B cell (primary cell): Measurements from ENCODE around the gene OGDH. TPM values are rescaled to one million over a fixed set of nuclear protein-coding genes. Genes with fewer than 3 reads are reported as not detected.

Experiments used
- ATAC-seq: fragments of 200-7000 bp; cut with Tn5 transposase; one replicate; pipeline ENCODE4 v1.10.0; 2021; ENCODE audit warnings: low read depth, mild to moderate bottlenecking, moderate number of reproducible peaks, moderate library complexity
- CTCF ChIA-PET: fragments of 350-600 bp; sonication (Branson Sonifier 250); formaldehyde crosslinking; loops from one replicate; lab custom pipeline; 2021; ENCODE audit warnings: antibody characterized with exemption, inconsistent platforms; lab: Charles Lee
- POLR2A ChIA-PET: fragments of 350-600 bp; sonication (Branson Sonifier 250); formaldehyde crosslinking; loops from one replicate; lab custom pipeline; 2021; ENCODE audit warnings: antibody characterized with exemption; lab: Charles Lee
- DNase-seq: peaks from one replicate; pipeline ENCODE4 v3.0.0; 2013
- H2AFZ ChIP-seq: 2 replicates; pipeline ENCODE4 v1.6.1; 2012; ENCODE audit warnings: mild to moderate bottlenecking, low read depth, low read length; ENCODE audit not compliant: insufficient read depth, poor library complexity, severe bottlenecking
- H3K27ac ChIP-seq, 2 donors: 1 replicate in 1 of 2; 2 replicates in 1 of 2; pipeline ENCODE4 v1.5.1; 2012 to 2013; ENCODE audit warnings: low read length in 2 of 2, mild to moderate bottlenecking in 2 of 2, moderate library complexity in 1 of 2
- H3K27me3 ChIP-seq, 4 experiments: fragments of 200-600 bp in 1 of 4; sonication (generic) in 1 of 4; replicated peaks in 1 of 4; 1 replicate in 2 of 4; 2 replicates in 2 of 4; pipeline versions ENCODE4 v1.6.1 to v1.7.0; 2013 to 2016; ENCODE audit warnings: low read length in 3 of 4, mild to moderate bottlenecking in 2 of 4, mixed read lengths in 1 of 4, moderate library complexity in 1 of 4; ENCODE audit not compliant: insufficient read depth in 4 of 4, control insufficient read depth in 3 of 4; ENCODE audit errors: control extremely low read depth in 1 of 4
- H3K36me3 ChIP-seq, 2 experiments: replicated peaks in 1 of 2; 1 replicate in 1 of 2; 2 replicates in 1 of 2; pipeline versions ENCODE4 v1.6.1 to v1.7.1; 2013; ENCODE audit warnings: low read length in 1 of 2; ENCODE audit not compliant: insufficient read depth in 2 of 2, control insufficient read depth in 1 of 2; ENCODE audit errors: control extremely low read depth in 1 of 2, extremely low read depth in 1 of 2
- H3K4me1 ChIP-seq, 2 donors: fragments of 200-600 bp in 1 of 2; sonication (generic) in 1 of 2; 1 replicate in 1 of 2; 2 replicates in 1 of 2; pipeline versions ENCODE4 v1.5.1 to v1.6.1; 2013 to 2017; ENCODE audit warnings: low read length in 2 of 2; ENCODE audit not compliant: control insufficient read depth in 2 of 2, insufficient read depth in 2 of 2
- H3K4me2 ChIP-seq: replicated peaks from 2 replicates; pipeline ENCODE3; 2012; ENCODE audit warnings: mild to moderate bottlenecking, low read depth, low read length; ENCODE audit not compliant: poor library complexity, severe bottlenecking
- H3K4me3 ChIP-seq, 5 experiments: fragments of 200-600 bp in 1 of 5; sonication (generic) in 1 of 5; 1 replicate in 3 of 5; 2 replicates in 2 of 5; pipeline versions ENCODE4 v1.5.1 to v1.7.0; 2011 to 2016; ENCODE audit warnings: low read length in 4 of 5, mild to moderate bottlenecking in 4 of 5, low read depth in 2 of 5, control low read depth in 1 of 5, moderate library complexity in 1 of 5; ENCODE audit not compliant: insufficient read depth in 1 of 5; ENCODE audit errors: control extremely low read depth in 1 of 5, extremely low read depth in 1 of 5
- H3K79me2 ChIP-seq: fragments of 200-600 bp; sonication (generic); one replicate; pipeline ENCODE4 v1.6.0; 2016; ENCODE audit warnings: low read length; ENCODE audit not compliant: control insufficient read depth, insufficient read depth
- H3K9ac ChIP-seq: fragments of 200-600 bp; sonication (generic); 2 replicates; pipeline ENCODE4 v1.6.1; 2017; ENCODE audit warnings: mild to moderate bottlenecking, low read length, moderate library complexity
- H3K9me3 ChIP-seq, 3 donors: one replicate each; pipeline versions ENCODE4 v1.6.1 to v1.7.1; 2013; ENCODE audit warnings: low read length in 2 of 3; ENCODE audit not compliant: control insufficient read depth in 2 of 3, insufficient read depth in 1 of 3; ENCODE audit errors: control extremely low read depth in 1 of 3
- H4K20me1 ChIP-seq: 2 replicates; pipeline ENCODE4 v1.6.0; 2012; ENCODE audit warnings: mild to moderate bottlenecking, low read length; ENCODE audit not compliant: insufficient read depth, control insufficient read depth, poor library complexity, severe bottlenecking
- H3K27ac Mint-ChIP-seq: one replicate; pipeline ENCODE4 v1.8.0; 2021; ENCODE audit warnings: mixed read lengths
- H3K27me3 Mint-ChIP-seq: one replicate; pipeline ENCODE4 v1.8.0; 2021; ENCODE audit warnings: mixed read lengths
- H3K4me1 Mint-ChIP-seq: one replicate; pipeline ENCODE4 v1.8.0; 2021; ENCODE audit warnings: mixed read lengths
- H3K4me3 Mint-ChIP-seq: one replicate; pipeline ENCODE4 v1.8.0; 2021; ENCODE audit warnings: mixed read lengths
- H3K9me3 Mint-ChIP-seq: one replicate; pipeline ENCODE4 v1.8.0; 2022; ENCODE audit warnings: mixed read lengths; ENCODE audit not compliant: insufficient read depth
- CTCF ChIP-seq: fragments of 200-600 bp; IDR thresholded peaks from one replicate; pipeline ENCODE4 v1.8.0; 2022; ENCODE audit warnings: antibody characterized with exemption, mild to moderate bottlenecking
- EZH2 ChIP-seq: IDR thresholded peaks from 2 replicates; pipeline ENCODE4 v1.6.1; 2012; ENCODE audit warnings: borderline replicate concordance, low read depth, mild to moderate bottlenecking, moderate library complexity, low read length; ENCODE audit not compliant: insufficient read depth, poor library complexity, severe bottlenecking
- WGBS: methylation state at CpG from one replicate; pipeline ENCODE4 v1.1.5; 2013; ENCODE audit warnings: missing lambda C conversion rate; ENCODE audit not compliant: insufficient coverage; 5-methylcytosine and 5-hydroxymethylcytosine counted together
- intact Hi-C: fragments of 100-400 bp; cut with micrococcal nuclease; formaldehyde crosslinking; loops from one replicate; pipeline ENCODE4 v1.10.0; 2022
- polyA plus RNA-seq: library from polyadenylated mRNA; depleted of rRNA; stranded (reverse); fragments of >200 nt; gene quantifications from 2 replicates; pipeline ENCODE4 v1.2.3, GENCODE V29; 2012
- total RNA-seq, 2 donors: library from RNA; stranded (reverse); fragments of 120-200 nt in 1 of 2; gene quantifications; 1 replicate in 1 of 2; 2 replicates in 1 of 2; pipeline versions ENCODE4 v1.2.3 to v1.2.4, GENCODE V29; 2013 to 2022

OGDH gene
- total and polyA plus RNA-seq, 2 donors (not counting 1 experiment from before 2014, with no cell fraction given), result 42.6 to 80.2 TPM

- Mint-ChIP-seq H3K9me3 (no peaks in the 10 kb centered on the region), H3K27ac (peak overlapping the region; percentile 64), H3K4me3 (no peak overlapping the region), H3K4me1 (no peaks in the 10 kb centered on the region), H3K27me3 (no peaks in the 10 kb centered on the region)
- intact Hi-C loops, result no loop called here
- no peaks in the 10 kb centered on the region for H3K27me3 ChIP-seq
- POLR2A ChIA-PET, result interaction anchor here (0.5 kb wide), 1 partner anchor 76 kb away, joined by 3 read pairs; no protein-coding TSS in a partner anchor
- no peak for DNase-seq
- ATAC-seq, result no peak
- no peaks in the 10 kb centered on the region for H3K4me1 ChIP-seq
- no peak overlapping the region for H3K27ac ChIP-seq
- H3K9ac ChIP-seq, result no peak overlapping the region
- H3K79me2 ChIP-seq, result no peaks in the 10 kb centered on the region
- H3K9me3 ChIP-seq, result no peaks in the 10 kb centered on the region
- H2AFZ ChIP-seq, result no peak overlapping the region
- no peak overlapping the region for H3K4me2 ChIP-seq
- H3K36me3 ChIP-seq, result peaks cover 9 to 64% of the 10 kb centered on the region in 2 experiments
- CTCF ChIA-PET, result no interaction called here
- H3K4me3 ChIP-seq, result no peak overlapping the region
- no peak for TF ChIP-seq CTCF
- TF ChIP-seq EZH2, result no peak
- H4K20me1 ChIP-seq, result no peaks in the 10 kb centered on the region
- WGBS, result 98% methylated on average over 5 of the region's 5 CpGs
These were observed 72.2 kb downstream of the OGDH start for GRCh38 chr7:44678471-44679179.

GRCh38 chr7:44681645-44682044, 75.2 kb downstream of the OGDH start:
- no peaks in the 10 kb centered on the region for H3K9me3 ChIP-seq
- WGBS, result 100% methylated on average over 7 of the region's 9 CpGs
- H3K79me2 ChIP-seq, result no peaks in the 10 kb centered on the region
- intact Hi-C loops, result no loop called here
- peaks cover 2 to 46% of the 10 kb centered on the region in 2 experiments for H3K36me3 ChIP-seq
- H3K27me3 ChIP-seq, result no peaks in the 10 kb centered on the region
- no peak for DNase-seq
- no peak for ATAC-seq
- ChIA-PET CTCF (no interaction called here), POLR2A (no interaction called here)
- H4K20me1 ChIP-seq, result no peaks in the 10 kb centered on the region
- no peak overlapping the region for H3K9ac ChIP-seq
- H3K4me3 ChIP-seq, result no peak overlapping the region
- H3K4me2 ChIP-seq, result no peak overlapping the region
- no peak for TF ChIP-seq EZH2
- TF ChIP-seq CTCF, result no peak
- no peak overlapping the region for H3K4me3 Mint-ChIP-seq
- no peak overlapping the region for H2AFZ ChIP-seq
- no peaks in the 10 kb centered on the region for H3K4me1 ChIP-seq
- H3K9me3 Mint-ChIP-seq, result no peaks in the 10 kb centered on the region
- H3K27ac ChIP-seq, result no peak overlapping the region
- no peaks in the 10 kb centered on the region for H3K4me1 Mint-ChIP-seq
- H3K27ac Mint-ChIP-seq, result no peak overlapping the region
- H3K27me3 Mint-ChIP-seq, result no peaks in the 10 kb centered on the region
